H9 (cell line): ENCODE results near the gene NUDT22. TPM values are rescaled to one million over a fixed set of nuclear protein-coding genes. Genes with fewer than 3 reads are reported as not detected.

ENCODE experiments used
- DNase-seq: peaks from one replicate; pipeline ENCODE4 v3.0.0-alpha.2; 2017
- H2AFZ ChIP-seq: one replicate; pipeline ENCODE4 v1.6.1; 2013; ENCODE audit warnings: mild to moderate bottlenecking, low read length, control low read depth, moderate library complexity
- H2AK5ac ChIP-seq: 2 replicates; pipeline ENCODE4 v1.6.1; 2013; ENCODE audit warnings: low read length, control low read depth, mixed read lengths; ENCODE audit not compliant: insufficient read length
- H2BK120ac ChIP-seq: one replicate; pipeline ENCODE4 v1.6.1; 2013; ENCODE audit warnings: low read depth, mild to moderate bottlenecking, low read length, control low read depth, inconsistent platforms; ENCODE audit not compliant: poor library complexity, severe bottlenecking
- H2BK12ac ChIP-seq: 2 replicates; pipeline ENCODE4 v1.6.1; 2013; ENCODE audit warnings: low read length, control low read depth, mixed read lengths, low read depth; ENCODE audit not compliant: insufficient read length
- H2BK15ac ChIP-seq: 2 replicates; pipeline ENCODE4 v1.6.1; 2013; ENCODE audit warnings: low read depth, low read length, control low read depth
- H2BK20ac ChIP-seq: one replicate; pipeline ENCODE4 v1.6.1; 2013; ENCODE audit warnings: low read depth, mild to moderate bottlenecking, low read length, control low read depth, inconsistent platforms; ENCODE audit not compliant: poor library complexity, severe bottlenecking
- H2BK5ac ChIP-seq: 2 replicates; pipeline ENCODE4 v1.6.1; 2013; ENCODE audit warnings: low read length, control low read depth, mixed read lengths; ENCODE audit not compliant: insufficient read length
- H3K14ac ChIP-seq: 2 replicates; pipeline ENCODE4 v1.6.1; 2013; ENCODE audit warnings: low read length, control low read depth; ENCODE audit not compliant: insufficient read depth
- H3K18ac ChIP-seq: 2 replicates; pipeline ENCODE4 v1.6.1; 2013; ENCODE audit warnings: low read depth, mild to moderate bottlenecking, mixed read lengths, low read length, control low read depth; ENCODE audit not compliant: insufficient read length
- H3K23ac ChIP-seq: 2 replicates; pipeline ENCODE4 v1.6.1; 2013; ENCODE audit warnings: low read length, control low read depth, mixed read lengths, low read depth; ENCODE audit not compliant: insufficient read length
- H3K23me2 ChIP-seq: 2 replicates; pipeline ENCODE4 v1.6.1; 2013; ENCODE audit warnings: low read depth, mild to moderate bottlenecking, mixed read lengths, low read length, control low read depth; ENCODE audit not compliant: insufficient read length, poor library complexity, severe bottlenecking
- H3K27ac ChIP-seq: 2 replicates; pipeline ENCODE4 v1.5.1; 2013; ENCODE audit warnings: low read length, control low read depth, mixed read lengths, low read depth; ENCODE audit not compliant: insufficient read length
- H3K27me3 ChIP-seq: 2 replicates; pipeline ENCODE4 v1.6.1; 2013; ENCODE audit warnings: low read length, control low read depth, inconsistent platforms; ENCODE audit not compliant: insufficient read depth
- H3K4ac ChIP-seq: 2 replicates; pipeline ENCODE4 v1.6.1; 2013; ENCODE audit warnings: low read depth, mild to moderate bottlenecking, control low read depth, inconsistent platforms, low read length, moderate library complexity
- H3K4me1 ChIP-seq: 2 replicates; pipeline ENCODE4 v1.6.1; 2013; ENCODE audit warnings: low read length, control low read depth, inconsistent platforms; ENCODE audit not compliant: insufficient read depth
- H3K4me2 ChIP-seq: 2 replicates; pipeline ENCODE4 v1.6.1; 2013; ENCODE audit warnings: low read length, control low read depth, mixed read lengths; ENCODE audit not compliant: insufficient read length, insufficient read depth
- H3K56ac ChIP-seq: 2 replicates; pipeline ENCODE4 v1.6.1; 2013; ENCODE audit warnings: low read depth, mild to moderate bottlenecking, mixed read lengths, low read length, control low read depth; ENCODE audit not compliant: insufficient read length
- H3K79me1 ChIP-seq: 2 replicates; pipeline ENCODE4 v1.6.1; 2013; ENCODE audit warnings: low read depth, mild to moderate bottlenecking, moderate library complexity, low read length, control low read depth, inconsistent platforms; ENCODE audit not compliant: insufficient read depth, poor library complexity, severe bottlenecking
- H3K79me2 ChIP-seq: 2 replicates; pipeline ENCODE4 v1.6.1; 2013; ENCODE audit warnings: low read length, control low read depth, inconsistent platforms; ENCODE audit not compliant: insufficient read depth
- H3K9ac ChIP-seq: 2 replicates; pipeline ENCODE4 v1.6.1; 2013; ENCODE audit warnings: low read length, control low read depth, mixed read lengths; ENCODE audit not compliant: insufficient read length; ENCODE audit errors: extremely low read depth
- H3K9me3 ChIP-seq: one replicate; pipeline ENCODE4 v1.6.1; 2013; ENCODE audit warnings: low read depth, low read length, inconsistent platforms; ENCODE audit not compliant: control insufficient read depth
- H3T11ph ChIP-seq: one replicate; pipeline ENCODE4 v1.6.1; 2013; ENCODE audit warnings: mild to moderate bottlenecking, low read length, control low read depth, inconsistent platforms
- H4K20me1 ChIP-seq: one replicate; pipeline ENCODE4 v1.6.1; 2013; ENCODE audit not compliant: control insufficient read depth, insufficient read length, insufficient read depth
- H4K5ac ChIP-seq: 2 replicates; pipeline ENCODE4 v1.6.1; 2013; ENCODE audit warnings: low read depth, mild to moderate bottlenecking, mixed read lengths, low read length, control low read depth; ENCODE audit not compliant: insufficient read length
- H4K8ac ChIP-seq: replicated peaks from 2 replicates; pipeline ENCODE4 v1.6.1; 2013; ENCODE audit warnings: low read length, control low read depth, mixed read lengths, low read depth; ENCODE audit not compliant: insufficient read length
- H4K91ac ChIP-seq: 2 replicates; pipeline ENCODE4 v1.6.1; 2013; ENCODE audit warnings: low read depth, mild to moderate bottlenecking, moderate library complexity, mixed read lengths, low read length, control low read depth; ENCODE audit not compliant: insufficient read length
- H3K27ac Mint-ChIP-seq, 3 experiments: 2 replicates in 2 of 3; 3 replicates in 1 of 3; pipeline ENCODE4 v1.8.0; 2020 to 2021; ENCODE audit warnings: mixed read lengths in 3 of 3, mild to moderate bottlenecking in 1 of 3, moderate library complexity in 1 of 3
- H3K27me3 Mint-ChIP-seq: 2 replicates; pipeline ENCODE4 v1.8.0; 2021; ENCODE audit warnings: low read depth, mild to moderate bottlenecking, moderate library complexity, mixed read lengths
- H3K36me3 Mint-ChIP-seq, 3 experiments: 2 replicates in 2 of 3; 3 replicates in 1 of 3; pipeline ENCODE4 v1.8.0; 2020 to 2021; ENCODE audit warnings: low read depth in 3 of 3, mixed read lengths in 3 of 3; ENCODE audit not compliant: insufficient read depth in 1 of 3
- H3K4me1 Mint-ChIP-seq, 2 experiments: 2 replicates each; pipeline ENCODE4 v1.8.0; 2020; ENCODE audit warnings: mixed read lengths in 2 of 2
- H3K4me3 Mint-ChIP-seq, 2 experiments: 2 replicates in 1 of 2; 3 replicates in 1 of 2; pipeline ENCODE4 v1.8.0; 2020 to 2021; ENCODE audit warnings: mild to moderate bottlenecking in 2 of 2, mixed read lengths in 2 of 2, moderate library complexity in 1 of 2
- H3K9me3 Mint-ChIP-seq, 2 experiments: 2 replicates in 1 of 2; 3 replicates in 1 of 2; pipeline ENCODE4 v1.8.0; 2020; ENCODE audit warnings: mild to moderate bottlenecking in 2 of 2, mixed read lengths in 2 of 2, moderate library complexity in 1 of 2
- CTCF ChIP-seq: fragments of 200-600 bp; sonication (generic); conservative IDR thresholded peaks from 3 replicates; pipeline ENCODE4 v1.8.0; 2021; ENCODE audit warnings: antibody characterized with exemption, mild to moderate bottlenecking
- WGBS: extraction: QIAGEN DNeasy Blood & Tissue Kit; methylation state at CpG from one replicate; pipeline ENCODE4 v1.1.7; 2013; ENCODE audit warnings: missing lambda C conversion rate, low lambda C conversion rate, mixed read lengths; ENCODE audit not compliant: insufficient read length; ENCODE audit errors: extremely low coverage; 5-methylcytosine and 5-hydroxymethylcytosine counted together
- total RNA-seq: library from RNA; stranded (reverse); gene quantifications from 2 replicates; pipeline ENCODE4 v1.2.1, GENCODE V29; 2021

The NUDT22 gene
- total RNA-seq, 1 experiment from 2014 or later, result 39.6 TPM

- Histone ChIP-seq H2BK12ac (no peak overlapping the region), H3K27ac (no peak overlapping the region), H3K4me1 (no peaks in the 10 kb centered on the region), H4K20me1 (no peaks in the 10 kb centered on the region), H3K79me1 (no peaks in the 10 kb centered on the region), H2AFZ (no peak overlapping the region), H3K18ac (no peak overlapping the region), H3K4ac (no peak overlapping the region), H3K23ac (no peak overlapping the region), H2BK15ac (no peak overlapping the region), H4K91ac (no peak overlapping the region), H3K27me3 (no peaks in the 10 kb centered on the region), H3K56ac (no peak overlapping the region), H3K4me2 (no peak overlapping the region), H3K9me3 (no peaks in the 10 kb centered on the region), H4K8ac (no peak overlapping the region), H2BK20ac (no peak overlapping the region), H3T11ph (no peak overlapping the region), H3K9ac (no peak overlapping the region), H2BK120ac (no peak overlapping the region), H4K5ac (no peak overlapping the region), H3K79me2 (no peaks in the 10 kb centered on the region), H2BK5ac (no peak overlapping the region), H3K23me2 (no peaks in the 10 kb centered on the region), H2AK5ac (no peak overlapping the region), H3K14ac (no peak overlapping the region)
- Mint-ChIP-seq H3K27ac (peak overlapping the region in 2 of 3 experiments; percentile 88 to 91; a peak in 4 of 7 replicates), H3K9me3 (no peaks in the 10 kb centered on the region; a peak in 1 of 5 replicates), H3K4me3 (no peak overlapping the region), H3K4me1 (peaks cover 13 to 14% of the 10 kb centered on the region in 2 experiments), H3K27me3 (no peaks in the 10 kb centered on the region), H3K36me3 (peaks cover 44 to 86% (median 77%) of the 10 kb centered on the region in 3 experiments; a peak in 6 of 7 replicates)
- no CpG with 5 or more reads among the region's 27 CpGs for WGBS
- no peak for TF ChIP-seq CTCF
- no peak for DNase-seq
These were observed 22.5 kb upstream of the NUDT22 start for GRCh38 chr11:64203421-64204079.
